Stimulated activated CD4-positive, alpha-beta T cell treated with anti-CD3 and anti-CD28 coated beads, Interleukin-2, amount 100 ng/mL, for 48 hours (primary cell): Measurements from ENCODE around the gene PXDN.

Experiments
- DNase-seq, 2 donors: peaks; one replicate each; pipeline ENCODE4 v3.0.0-alpha.2; 2020

PXDN gene

DNA sequence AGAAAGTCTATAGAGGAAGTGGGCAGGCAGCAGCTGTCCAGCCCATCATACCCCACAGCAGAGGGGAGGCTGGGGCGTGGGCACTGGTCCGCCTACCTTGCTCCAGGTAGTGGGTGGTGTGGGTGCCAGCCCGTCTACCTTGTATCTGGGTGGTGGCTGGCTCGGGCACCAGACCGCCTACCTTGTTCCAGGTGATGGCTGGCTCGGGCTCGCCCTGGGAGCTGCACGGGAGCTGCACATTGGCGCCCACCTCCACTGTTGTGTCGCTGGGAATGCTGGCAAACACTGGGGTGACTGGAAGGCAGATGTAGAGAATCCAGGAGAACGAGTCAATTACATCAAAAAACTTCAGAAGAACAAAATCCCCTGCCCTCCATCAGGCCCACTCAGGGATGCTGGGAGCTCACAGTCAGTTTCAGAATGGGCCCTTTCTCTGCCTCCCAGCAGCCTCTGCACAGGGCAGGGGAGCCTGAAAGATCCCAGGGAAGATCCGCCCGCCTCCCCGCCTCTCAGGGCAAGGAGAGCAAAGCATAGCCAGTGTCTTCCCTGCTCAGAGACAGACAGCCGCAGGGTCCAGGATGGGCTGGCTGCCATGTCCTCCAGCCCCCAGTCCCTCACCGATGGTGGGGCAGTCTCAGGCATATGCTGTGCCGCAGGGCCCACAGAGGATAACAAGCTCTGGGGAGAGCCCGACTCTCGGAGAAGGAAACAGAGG lies 82.3 kb downstream of the PXDN start:
- DNase-seq = no peak

DNA sequence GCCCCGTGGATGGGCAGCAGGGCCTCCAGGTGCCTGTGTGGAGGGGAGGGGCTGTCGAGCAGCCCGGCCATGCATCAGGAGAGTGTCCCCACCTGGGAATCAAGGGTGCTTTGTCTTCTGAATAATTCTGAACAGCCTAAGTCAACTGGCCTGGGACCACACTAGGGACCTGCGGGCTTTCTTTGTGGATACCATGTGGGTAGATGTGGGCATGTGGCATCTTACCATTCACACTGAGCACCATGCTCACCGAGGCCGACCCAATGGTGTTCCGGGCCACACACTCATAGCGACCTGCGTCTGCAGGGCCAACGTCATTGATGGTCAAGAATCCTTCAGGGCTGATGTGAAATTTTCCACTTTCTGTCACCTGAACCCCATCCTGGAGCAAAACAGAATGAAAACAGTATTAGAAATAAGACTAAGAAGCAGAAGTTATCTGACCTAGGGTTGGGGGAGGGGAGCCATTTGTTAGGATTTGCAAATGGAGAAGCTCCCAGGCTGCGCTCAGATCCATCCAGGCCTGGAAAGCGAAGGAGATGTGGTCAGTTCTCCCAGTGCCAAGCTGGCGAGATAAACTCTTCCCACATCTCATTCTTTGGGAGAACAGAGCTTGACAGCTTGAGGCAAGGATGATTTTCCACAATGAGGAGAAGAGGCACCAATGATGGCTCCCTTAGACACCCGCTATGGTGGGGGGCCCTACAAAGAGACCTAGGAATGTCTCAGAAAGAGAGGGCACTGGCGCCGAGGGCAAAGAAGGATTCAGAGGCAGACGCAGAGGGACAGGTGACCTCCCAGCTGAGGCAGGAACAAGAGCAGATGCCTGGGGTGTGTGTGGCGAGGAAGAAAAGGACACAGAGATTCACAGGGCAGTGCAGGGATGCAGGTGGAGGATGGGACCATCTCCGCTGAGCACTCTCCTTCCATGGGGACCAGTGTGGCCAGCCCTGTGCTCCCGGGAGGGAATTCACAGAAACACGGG lies 83.4 kb downstream of the PXDN start:
- no peak for DNase-seq

GRCh38 chr2:1659951-1660565 lies 84.3 kb downstream of the PXDN start:
- no peak for DNase-seq

DNA sequence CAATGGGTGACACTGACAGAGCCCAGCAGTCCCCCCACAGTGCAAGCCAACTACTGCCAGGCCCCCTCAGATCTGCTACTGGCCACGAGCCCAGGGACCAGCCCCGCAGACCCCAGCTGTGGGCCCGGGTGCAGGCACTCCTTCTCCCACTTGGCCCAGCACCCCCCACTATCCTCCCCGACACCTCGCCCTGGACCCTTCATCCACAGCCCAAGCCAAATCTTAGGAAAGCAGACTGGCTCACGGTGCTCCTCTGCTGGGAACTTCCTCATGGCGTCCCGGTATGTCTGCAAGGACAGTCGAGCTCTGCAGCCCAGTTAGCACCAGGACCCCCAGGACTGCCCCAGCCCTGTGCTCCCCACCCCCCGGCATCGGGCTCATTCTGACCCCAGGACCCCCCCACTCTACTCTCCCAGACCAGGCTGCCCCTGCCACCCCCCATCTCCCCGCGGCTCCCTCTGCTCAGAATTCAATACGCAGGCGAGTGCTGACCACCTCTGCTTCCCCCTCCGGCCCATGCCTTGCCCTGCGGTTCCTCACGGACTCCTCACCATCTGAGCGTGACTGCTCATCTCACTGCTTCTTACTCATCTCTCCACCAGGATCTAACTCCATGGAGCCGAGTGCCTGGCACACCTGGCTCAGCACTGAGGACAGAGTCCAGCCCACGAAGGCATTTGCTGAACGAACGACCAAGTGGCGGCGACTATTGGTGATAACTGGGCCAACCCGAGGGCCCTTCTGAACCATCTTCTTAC lies 85.7 kb downstream of the PXDN start:
- no peak for DNase-seq

DNA sequence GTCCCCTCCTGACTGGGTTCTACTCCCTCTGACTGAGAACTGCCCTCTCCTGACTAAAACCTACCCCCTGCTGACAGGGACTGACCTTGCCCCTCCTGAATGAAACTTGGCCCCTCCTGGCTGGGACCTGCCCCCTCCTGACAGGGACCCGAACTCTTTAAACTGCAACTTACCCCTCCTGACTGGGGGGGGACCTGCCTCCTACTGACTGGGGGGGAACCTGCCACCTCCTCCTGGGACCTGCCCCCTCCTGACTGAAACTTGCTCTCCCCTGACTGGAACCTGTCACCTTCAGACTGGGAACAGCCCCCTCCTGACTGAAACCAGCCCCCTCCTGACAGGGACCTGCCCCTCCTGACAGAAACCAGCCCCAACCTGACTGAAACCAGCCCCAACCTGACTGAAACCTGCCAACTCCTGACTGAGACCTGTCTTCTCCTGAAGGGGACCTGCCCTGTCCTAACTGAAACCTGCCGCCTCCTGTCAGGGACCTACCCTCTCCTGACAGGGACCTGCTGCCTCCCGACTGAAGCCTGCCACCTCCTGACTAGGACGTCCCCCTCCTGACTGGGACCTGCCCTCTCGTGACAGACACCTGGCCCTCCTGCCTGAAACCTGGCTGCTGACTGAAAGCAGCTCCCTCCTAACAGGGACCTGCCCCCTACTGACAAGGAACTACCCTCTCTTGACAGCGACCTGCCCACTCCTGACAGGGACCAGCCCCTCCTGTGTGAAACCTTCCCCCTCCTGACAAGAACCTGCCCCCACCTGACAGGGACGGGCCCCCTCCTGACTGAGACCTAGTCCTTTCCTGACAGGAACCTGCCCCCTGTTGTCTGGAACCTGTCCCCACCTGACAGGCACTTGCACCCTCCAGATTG lies 87.1 kb downstream of the PXDN start:
- no peak for DNase-seq

DNA sequence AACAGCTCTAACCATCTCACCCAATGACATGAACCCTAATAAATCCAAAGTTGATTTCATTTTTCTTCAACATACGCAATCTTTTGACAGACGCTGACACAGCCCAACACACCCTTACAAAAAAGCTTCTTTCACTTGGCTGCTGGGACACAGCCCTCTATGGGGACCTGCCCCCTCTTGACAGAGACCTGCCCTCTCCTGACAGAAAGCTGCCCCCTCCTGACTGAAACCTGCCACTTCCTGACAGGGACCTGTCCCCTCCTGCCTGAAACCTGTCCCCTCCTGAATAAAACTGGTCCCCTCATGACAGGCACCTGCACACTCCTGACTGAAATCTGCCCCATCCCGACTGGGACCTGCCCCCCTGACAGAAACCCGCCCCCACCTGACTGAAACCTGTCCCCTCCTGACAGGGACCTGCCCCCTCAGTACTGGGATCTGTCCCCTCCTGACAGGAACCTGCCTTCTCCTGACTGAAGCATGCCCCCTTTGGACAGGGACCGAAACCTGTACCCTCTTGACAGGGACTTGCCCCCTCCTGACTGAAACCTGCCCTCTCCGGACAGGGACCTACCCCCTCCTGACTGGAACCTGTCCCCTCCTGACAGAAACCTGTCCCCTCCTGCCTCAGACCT lies 87.9 kb downstream of the PXDN start:
- no peak for DNase-seq

GRCh38 chr2:1655461-1655860 lies 88.9 kb downstream of the PXDN start:
- no peak for DNase-seq

DNA sequence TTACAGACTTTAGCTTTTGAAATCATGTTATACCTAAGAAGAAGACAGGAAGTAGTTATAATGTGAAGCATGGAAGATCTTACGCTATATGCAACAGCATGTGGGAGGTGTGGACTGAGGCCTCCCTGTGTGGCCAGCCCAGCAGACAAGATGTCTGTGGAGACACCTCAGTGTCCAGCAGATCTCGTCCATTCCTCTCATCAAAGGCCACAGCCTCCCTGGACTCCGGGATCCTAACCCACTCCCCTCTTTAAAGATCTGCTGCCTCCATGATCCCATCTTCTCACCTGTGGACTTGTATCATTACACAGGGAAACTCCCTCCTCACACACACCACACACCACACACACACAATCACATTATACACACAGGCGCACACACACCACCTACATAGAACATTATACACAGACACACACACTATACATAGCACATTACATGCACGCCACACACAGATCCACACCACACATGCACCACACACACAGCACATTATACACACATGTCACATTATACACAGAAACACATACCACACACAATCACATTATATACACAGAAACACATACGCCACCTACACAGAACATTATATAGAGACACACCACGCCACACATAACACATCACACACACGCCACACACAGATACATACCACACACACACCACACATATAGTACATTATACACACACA lies 89.5 kb downstream of the PXDN start:
- no peak for DNase-seq

- DNase-seq = no peak
These were observed 90.2 kb downstream of the PXDN start for GRCh38 chr2:1653956-1654695.

GRCh38 chr2:1652034-1652790 lies 92.1 kb downstream of the PXDN start:
- no peak for DNase-seq

DNA sequence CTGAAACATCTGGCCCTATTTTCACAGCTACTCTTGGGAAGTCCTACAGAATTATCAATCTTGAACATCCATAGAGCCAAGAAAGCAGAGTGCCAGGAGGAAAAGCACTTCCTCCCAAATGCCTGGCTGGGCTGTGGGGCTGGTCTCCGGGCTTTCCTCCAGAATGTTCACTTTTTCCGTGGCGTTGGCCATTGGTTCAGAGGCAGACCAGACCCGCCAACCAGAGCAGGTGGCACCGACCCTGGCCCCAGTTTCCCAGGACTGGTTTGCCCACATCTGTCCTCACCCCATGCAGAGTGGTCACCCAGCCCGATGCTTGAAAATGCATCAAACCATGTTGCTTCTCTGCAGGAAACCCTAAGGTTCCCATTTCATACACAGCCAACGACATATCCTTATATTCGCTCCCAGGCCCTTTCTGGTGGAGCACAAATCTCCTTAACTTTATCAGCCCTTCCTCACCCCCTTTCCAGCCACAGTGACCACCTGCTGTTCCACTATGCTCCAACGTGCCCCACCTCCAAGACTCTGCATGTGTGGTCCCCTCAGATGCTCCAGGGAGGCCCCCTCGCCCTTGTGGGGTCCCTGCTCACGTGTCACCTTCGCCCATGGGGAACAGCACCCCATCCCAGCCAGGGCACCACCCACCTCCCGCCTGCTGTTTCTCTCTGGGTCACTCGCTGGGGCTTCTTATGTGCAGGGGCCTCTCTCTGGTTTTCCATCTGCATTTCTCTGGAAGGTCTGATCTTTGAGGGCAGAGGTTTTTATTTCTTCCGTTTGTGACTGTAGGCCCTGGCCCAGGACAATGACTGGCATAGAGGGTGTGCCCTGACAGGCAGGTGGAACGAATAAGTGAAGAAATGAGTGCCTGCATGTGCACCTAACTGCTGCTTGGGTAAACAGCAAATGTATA lies 92.9 kb downstream of the PXDN start:
- DNase-seq = no peak

- DNase-seq = no peak
These were observed 94.0 kb downstream of the PXDN start for GRCh38 chr2:1650085-1650872.

GRCh38 chr2:1649103-1650084 lies 94.9 kb downstream of the PXDN start:
- DNase-seq = no peak

GRCh38 chr2:1648241-1649102 lies 95.8 kb downstream of the PXDN start:
- DNase-seq = no peak
